Measurements from ENCODE around the gene EFHD1.

EFHD1 gene

DNA sequence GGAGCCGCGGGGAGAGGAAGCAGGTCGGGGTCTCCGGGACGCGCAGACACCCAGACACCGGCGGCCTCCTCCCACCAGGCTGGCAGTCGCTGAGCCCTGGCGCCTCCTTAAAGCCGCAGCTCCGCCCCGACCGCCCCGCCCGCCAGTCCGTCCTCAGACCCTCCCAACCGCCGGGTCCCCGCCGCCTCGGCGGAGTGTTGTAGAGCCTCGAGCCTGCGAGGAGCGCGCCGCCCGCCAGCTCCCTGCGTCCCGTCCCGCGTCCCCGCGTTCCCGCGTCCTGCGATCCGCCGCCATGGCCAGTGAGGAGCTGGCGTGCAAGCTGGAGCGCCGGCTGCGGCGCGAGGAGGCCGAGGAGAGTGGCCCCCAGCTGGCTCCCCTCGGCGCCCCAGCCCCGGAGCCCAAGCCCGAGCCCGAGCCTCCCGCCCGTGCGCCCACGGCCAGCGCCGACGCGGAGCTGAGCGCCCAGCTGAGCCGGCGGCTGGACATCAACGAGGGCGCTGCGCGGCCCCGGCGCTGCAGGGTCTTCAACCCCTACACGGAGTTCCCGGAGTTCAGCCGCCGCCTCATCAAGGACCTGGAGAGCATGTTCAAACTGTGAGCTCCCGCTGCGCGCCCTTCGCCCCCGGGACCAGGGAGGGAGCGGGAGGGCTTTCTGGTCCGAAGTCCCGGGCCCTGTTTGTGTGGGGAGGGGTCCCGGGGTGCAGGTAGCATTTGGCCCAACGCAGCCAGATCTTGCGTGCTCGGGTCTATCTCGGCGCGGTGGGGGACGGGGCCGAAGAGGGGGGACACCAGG lies at the start of gene EFHD1:
Gene EFHD1, plus strand, starts transcription at position 192 of the 793 bp plus-strand sequence. Its CDS starts 101 bp downstream, at position 293.
- peak; percentile 28 to 52 for DNase-seq (ENCODE audit: extremely low read depth in 1 of 2, low read depth in 1 of 2)

DNA sequence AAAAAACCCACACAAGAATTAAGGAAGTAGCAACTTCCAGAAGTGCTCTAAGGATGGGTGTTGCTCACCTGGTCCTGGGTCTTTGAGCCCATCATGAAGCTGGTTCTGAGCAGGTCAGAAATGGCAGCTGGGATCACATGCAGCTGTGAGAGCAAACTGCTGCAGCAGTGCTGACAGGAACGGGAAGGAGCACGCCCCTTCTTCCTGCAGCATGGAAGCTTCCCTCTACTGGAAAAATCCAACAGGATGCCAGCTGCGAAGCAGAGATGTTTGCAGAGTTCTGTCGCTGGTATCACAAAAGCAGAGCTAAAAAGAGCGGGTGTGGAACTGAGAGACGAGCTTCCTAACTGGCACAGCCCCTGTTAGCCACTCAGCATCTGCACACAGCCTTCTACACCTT lies 49.2 kb upstream of the EFHD1 start:
- no peak for DNase-seq (ENCODE audit: extremely low read depth in 1 of 2, low read depth in 1 of 2)

GRCh38 chr2:232586943-232587505 lies 46.4 kb upstream of the EFHD1 start:
- no peak for DNase-seq (ENCODE audit: extremely low read depth in 1 of 2, low read depth in 1 of 2)

- no peak for DNase-seq (ENCODE audit: extremely low read depth in 1 of 2, low read depth in 1 of 2)
Observed at GRCh38 chr2:232587512-232587911, 45.9 kb upstream of the EFHD1 start.

GRCh38 chr2:232588031-232588430 lies 45.4 kb upstream of the EFHD1 start:
- DNase-seq (ENCODE audit: extremely low read depth in 1 of 2, low read depth in 1 of 2): no peak

- DNase-seq (ENCODE audit: extremely low read depth in 1 of 2, low read depth in 1 of 2): no peak
Observed at GRCh38 chr2:232588680-232589585, 44.5 kb upstream of the EFHD1 start.

- DNase-seq (ENCODE audit: extremely low read depth in 1 of 2, low read depth in 1 of 2): no peak
Observed at GRCh38 chr2:232592772-232593395, 40.5 kb upstream of the EFHD1 start.

- DNase-seq (ENCODE audit: extremely low read depth in 1 of 2, low read depth in 1 of 2): no peak
Observed at GRCh38 chr2:232593982-232594381, 39.4 kb upstream of the EFHD1 start.

- DNase-seq (ENCODE audit: extremely low read depth in 1 of 2, low read depth in 1 of 2): no peak
Observed at GRCh38 chr2:232597362-232598079, 35.9 kb upstream of the EFHD1 start.

DNA sequence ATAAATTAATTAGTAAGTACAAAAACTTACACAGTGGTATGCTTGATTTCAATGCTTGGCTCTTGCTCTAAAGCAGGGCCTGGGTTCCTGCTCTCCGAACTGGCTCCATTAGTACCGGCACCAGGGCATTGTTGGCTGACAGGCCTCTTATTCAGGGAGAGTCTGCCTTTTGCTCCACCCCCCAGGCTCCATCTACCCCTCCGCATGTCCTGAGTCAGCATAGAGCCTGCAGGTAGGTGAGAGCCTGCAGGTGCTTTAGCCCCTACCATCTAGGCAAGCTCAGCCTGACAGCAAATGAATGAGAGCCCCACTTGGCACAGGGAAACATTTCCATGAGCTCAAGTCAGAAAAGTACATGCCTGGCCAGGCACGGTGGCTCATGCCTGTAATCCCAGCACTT lies 35.1 kb upstream of the EFHD1 start:
- no peak for DNase-seq (ENCODE audit: extremely low read depth in 1 of 2, low read depth in 1 of 2)

- DNase-seq (ENCODE audit: extremely low read depth in 1 of 2, low read depth in 1 of 2): no peak
Observed at GRCh38 chr2:232600053-232600773, 33.2 kb upstream of the EFHD1 start.

- DNase-seq (ENCODE audit: extremely low read depth in 1 of 2, low read depth in 1 of 2): no peak
Observed at GRCh38 chr2:232603283-232603682, 30.1 kb upstream of the EFHD1 start.

DNA sequence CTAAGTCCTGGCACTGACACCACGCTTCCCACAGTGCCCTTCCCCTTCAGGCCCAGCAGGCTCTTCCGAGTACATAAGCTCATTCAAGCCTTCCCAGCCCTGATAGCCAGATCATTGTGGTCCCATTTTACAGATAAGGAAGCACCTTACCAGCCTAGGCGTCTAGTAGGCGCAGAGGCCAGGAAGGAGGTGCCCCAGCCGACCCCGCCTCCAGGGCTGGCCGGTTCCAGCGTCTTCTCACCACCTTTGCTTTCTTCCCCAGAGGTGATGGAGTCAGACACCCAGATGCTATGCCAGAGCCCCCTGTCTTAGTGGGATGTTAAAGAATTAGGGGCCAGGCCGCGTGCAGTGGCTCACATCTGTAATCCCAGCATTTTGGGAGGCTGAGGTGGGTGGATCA lies 28.9 kb upstream of the EFHD1 start:
- DNase-seq (ENCODE audit: extremely low read depth in 1 of 2, low read depth in 1 of 2): no peak

GRCh38 chr2:232607011-232607410 lies 26.4 kb upstream of the EFHD1 start:
- no peak for DNase-seq (ENCODE audit: extremely low read depth in 1 of 2, low read depth in 1 of 2)

DNA sequence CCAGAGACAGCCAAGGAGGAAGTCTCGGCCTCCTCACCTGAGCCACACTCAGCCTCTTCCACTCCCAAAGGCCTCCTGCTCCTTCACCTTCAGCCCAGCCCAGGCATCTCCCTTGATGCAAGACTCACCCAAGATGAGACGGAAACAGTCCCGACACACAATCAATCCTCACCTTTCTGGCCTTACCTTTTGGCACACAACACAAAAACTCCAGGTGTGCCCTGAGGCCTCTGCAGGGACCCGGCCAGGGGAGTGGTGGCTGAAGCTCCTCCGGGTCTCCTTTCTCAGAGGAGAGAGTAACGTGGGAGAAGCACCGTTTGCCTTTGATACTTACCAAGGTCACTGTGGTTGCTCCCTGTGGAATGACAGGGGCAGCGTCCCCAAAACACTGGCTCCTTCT lies 23.8 kb upstream of the EFHD1 start:
- DNase-seq (ENCODE audit: extremely low read depth in 1 of 2, low read depth in 1 of 2): no peak

- DNase-seq (ENCODE audit: extremely low read depth in 1 of 2, low read depth in 1 of 2): no peak
Observed at GRCh38 chr2:232610081-232610480, 23.3 kb upstream of the EFHD1 start.

- no peak for DNase-seq (ENCODE audit: extremely low read depth in 1 of 2, low read depth in 1 of 2)
Observed at GRCh38 chr2:232611061-232611460, 22.3 kb upstream of the EFHD1 start.

- DNase-seq (ENCODE audit: extremely low read depth in 1 of 2, low read depth in 1 of 2): peak; percentile 37 to 59
Observed at GRCh38 chr2:232611559-232612218, 21.7 kb upstream of the EFHD1 start.

DNA sequence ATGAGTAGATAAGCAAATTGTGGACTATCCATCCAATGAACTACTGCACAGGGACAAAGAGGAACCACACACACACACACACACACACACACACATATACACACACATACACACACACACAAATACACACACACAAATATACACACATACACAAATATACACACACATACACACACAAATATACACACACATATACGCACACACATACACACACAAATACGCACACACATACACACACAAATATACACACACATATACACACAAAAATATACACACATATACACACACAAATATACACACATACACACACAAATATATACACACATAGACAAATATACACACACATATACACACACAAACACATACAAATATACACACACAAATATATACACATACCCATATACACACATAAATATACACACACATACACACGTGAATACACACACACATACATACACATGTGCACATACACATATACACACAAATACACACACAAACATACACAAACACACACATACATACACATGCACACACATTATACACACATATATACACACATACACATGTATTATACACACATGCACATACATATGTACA lies 19.8 kb upstream of the EFHD1 start:
- DNase-seq (ENCODE audit: extremely low read depth in 1 of 2, low read depth in 1 of 2): no peak

All from stimulated activated CD8-positive, alpha-beta memory T cell treated with anti-CD3 and anti-CD28 coated beads, Interleukin-7, amount 100 ng/mL, for 48 hours (primary cell).